Neuron (in vitro differentiated cells): Measurements from ENCODE around the gene PRR23A.

Experiments
- H2AFZ ChIP-seq: one replicate; pipeline ENCODE4 v1.6.1; 2013; ENCODE audit warnings: low read depth, mild to moderate bottlenecking, inconsistent platforms, low read length, moderate library complexity
- H3K27me3 ChIP-seq: one replicate; pipeline ENCODE4 v1.6.1; 2013; ENCODE audit warnings: low read length; ENCODE audit not compliant: insufficient read depth
- H3K36me3 ChIP-seq: one replicate; pipeline ENCODE4 v1.6.1; 2013; ENCODE audit warnings: low read length; ENCODE audit not compliant: insufficient read depth
- H3K4me1 ChIP-seq: one replicate; pipeline ENCODE4 v1.6.1; 2013; ENCODE audit warnings: low read length; ENCODE audit not compliant: insufficient read depth
- H3K4me3 ChIP-seq: 2 replicates; pipeline ENCODE4 v1.5.1; 2013; ENCODE audit warnings: mild to moderate bottlenecking, low read length, moderate library complexity
- H3K9me3 ChIP-seq: one replicate; pipeline ENCODE4 v1.6.1; 2013; ENCODE audit warnings: low read length

The PRR23A gene

DNA sequence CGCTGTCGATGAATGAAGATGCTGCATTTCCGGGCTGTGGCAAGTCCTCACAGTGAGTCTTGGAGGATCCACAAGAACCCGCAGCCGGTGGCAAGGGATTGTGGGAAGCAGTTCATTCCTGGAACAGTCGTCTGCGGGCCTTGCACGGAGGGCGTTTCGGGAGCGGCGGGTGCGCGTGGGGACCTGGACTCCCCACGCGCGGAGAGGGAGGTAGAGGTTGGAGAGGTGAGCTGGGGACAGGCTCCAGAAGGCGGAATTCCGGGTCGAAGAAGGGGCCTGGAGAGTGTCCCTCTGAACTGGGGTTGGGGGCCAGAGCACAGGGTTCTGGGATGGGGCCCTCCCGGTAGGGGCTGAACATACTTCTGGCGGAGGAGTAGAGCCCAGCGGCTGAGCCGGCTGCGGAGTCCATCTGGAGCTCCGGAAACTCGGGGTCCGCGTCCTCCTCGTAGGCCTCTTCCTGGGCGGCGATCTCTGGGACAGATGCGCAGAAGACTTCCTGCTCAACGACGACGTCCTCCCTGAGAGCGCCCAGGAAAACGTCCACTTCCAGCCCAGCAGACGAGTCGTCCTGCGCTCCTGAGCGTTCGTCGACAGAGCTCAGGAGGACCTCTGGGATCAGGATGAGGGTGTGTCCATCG lies 593 bp downstream of the PRR23A start:
- Histone ChIP-seq H2AFZ (no peak overlapping the region), H3K9me3 (no peaks in the 10 kb centered on the region), H3K27me3 (no peaks in the 10 kb centered on the region)

DNA sequence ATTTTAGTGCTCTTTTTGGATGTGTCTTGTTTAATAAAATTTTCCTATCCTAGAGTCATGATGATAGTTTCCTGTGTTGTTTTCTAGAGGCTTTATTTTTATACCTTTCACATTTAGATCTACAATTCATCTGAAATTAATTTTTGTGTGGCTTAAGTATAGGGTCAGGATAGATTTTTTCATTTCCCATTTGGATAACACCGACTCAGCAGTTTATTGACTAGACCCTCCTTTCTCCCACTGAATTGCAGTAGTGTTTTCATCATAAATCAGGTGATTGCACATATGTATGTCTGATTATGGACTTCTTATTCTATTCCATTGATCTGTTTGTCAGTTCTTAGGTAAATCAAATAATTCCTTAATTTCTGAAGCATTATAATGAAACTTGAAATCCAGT lies 10.4 kb downstream of the PRR23A start:
- Histone ChIP-seq H2AFZ (no peak overlapping the region), H3K4me1 (no peaks in the 10 kb centered on the region), H3K36me3 (no peaks in the 10 kb centered on the region)

More for the DNA sequence above, 593 bp downstream of the PRR23A start:
- H3K36me3 ChIP-seq, result no peaks in the 10 kb centered on the region
- H3K4me1 ChIP-seq, result no peaks in the 10 kb centered on the region
- H3K4me3 ChIP-seq, result no peak overlapping the region

DNA sequence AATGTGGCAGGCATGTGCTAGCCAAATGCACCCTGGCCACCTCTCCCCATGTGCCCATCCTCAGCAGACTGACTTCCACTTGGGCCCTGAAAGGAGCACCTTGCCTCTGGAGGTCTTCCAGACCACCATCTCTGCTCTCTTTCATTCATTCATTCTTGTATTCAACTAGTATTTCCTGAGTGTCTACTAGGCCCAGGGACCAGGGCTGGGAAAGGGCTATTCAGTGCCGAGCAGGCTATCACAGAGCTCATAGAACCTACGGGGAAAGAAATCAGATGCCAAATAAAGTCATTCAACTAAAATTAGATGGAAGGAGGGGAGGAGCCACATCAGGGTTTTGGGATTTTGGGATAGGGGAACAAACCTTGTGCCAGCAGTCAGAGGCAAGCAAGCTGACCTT lies 18.9 kb downstream of the PRR23A start:
- H3K36me3 ChIP-seq, result no peaks in the 10 kb centered on the region
- H2AFZ ChIP-seq, result no peak overlapping the region
- H3K9me3 ChIP-seq, result no peaks in the 10 kb centered on the region
- H3K4me3 ChIP-seq, result no peak overlapping the region
- no peaks in the 10 kb centered on the region for H3K4me1 ChIP-seq
- H3K27me3 ChIP-seq, result no peaks in the 10 kb centered on the region

More for the DNA sequence above, 10.4 kb downstream of the PRR23A start:
- no peaks in the 10 kb centered on the region for H3K9me3 ChIP-seq
- H3K27me3 ChIP-seq, result no peaks in the 10 kb centered on the region
- H3K4me3 ChIP-seq, result no peak overlapping the region

DNA sequence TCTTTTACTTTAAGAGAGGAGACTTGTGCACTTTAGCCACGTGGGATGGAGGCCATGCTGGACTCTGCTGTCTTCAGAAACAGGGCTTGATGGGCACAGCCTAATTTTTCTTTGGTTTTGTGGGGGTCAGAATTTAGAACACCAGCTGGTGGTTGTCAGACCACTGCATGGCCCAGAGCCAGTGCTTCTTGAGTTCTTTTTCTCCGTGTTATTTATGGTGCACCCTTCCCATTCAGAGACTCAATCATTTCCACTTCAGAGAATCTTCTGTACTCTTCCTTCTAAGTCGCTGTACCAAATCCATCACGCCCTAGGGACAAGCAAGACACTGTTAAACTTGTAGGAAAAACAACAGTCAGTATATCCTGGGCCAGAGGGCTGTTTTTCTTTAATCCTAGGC lies 20.1 kb downstream of the PRR23A start:
- Histone ChIP-seq H3K27me3 (no peaks in the 10 kb centered on the region), H3K9me3 (no peaks in the 10 kb centered on the region), H2AFZ (no peak overlapping the region), H3K36me3 (no peaks in the 10 kb centered on the region), H3K4me3 (no peak overlapping the region), H3K4me1 (no peaks in the 10 kb centered on the region)

DNA sequence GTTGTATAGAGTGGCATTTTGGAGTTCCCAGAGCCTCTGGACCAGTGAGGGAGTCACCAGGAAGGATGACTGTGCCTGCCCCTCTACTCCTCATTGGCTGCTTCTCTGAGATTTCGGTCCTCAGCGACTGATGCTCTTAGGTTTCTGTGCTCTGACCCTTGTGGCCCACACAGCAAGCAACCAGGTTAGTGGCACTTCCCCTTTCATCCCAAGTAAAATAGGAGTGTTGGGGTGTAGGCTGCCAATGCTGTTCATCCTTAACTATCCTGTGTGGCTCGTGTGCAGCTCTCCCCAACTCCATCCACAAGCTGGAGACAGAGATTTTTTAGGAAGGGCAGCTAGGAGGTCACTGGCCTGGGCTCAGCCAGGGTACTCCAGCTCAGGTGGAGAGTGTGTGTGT lies 21.3 kb downstream of the PRR23A start:
- no peaks in the 10 kb centered on the region for H3K4me1 ChIP-seq
- H3K4me3 ChIP-seq, result no peak overlapping the region
- H3K9me3 ChIP-seq, result no peaks in the 10 kb centered on the region
- H2AFZ ChIP-seq, result no peak overlapping the region
- H3K27me3 ChIP-seq, result no peaks in the 10 kb centered on the region
- H3K36me3 ChIP-seq, result no peaks in the 10 kb centered on the region

DNA sequence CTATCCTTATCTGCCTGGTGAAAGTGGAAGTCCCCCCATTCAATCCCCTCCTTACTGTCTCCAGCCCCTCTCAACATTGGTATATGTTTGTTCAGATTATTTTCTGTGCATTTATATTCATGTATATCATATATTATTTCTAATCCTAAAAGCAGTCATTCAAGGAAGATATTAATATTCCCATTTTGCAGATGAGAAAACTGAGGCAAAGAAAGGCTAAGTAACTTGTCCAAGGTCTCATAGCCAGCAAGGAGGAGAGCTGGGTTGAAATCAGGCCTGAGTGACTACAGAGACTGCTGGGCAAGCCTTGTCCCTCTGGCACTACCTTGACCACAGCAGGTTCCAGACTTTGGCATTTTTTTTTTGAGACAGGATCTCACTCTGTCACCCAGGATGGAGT lies 30.0 kb downstream of the PRR23A start:
- Histone ChIP-seq H3K4me3 (no peak overlapping the region), H3K36me3 (no peaks in the 10 kb centered on the region), H3K9me3 (no peaks in the 10 kb centered on the region), H2AFZ (no peak overlapping the region), H3K27me3 (no peaks in the 10 kb centered on the region), H3K4me1 (no peaks in the 10 kb centered on the region)

DNA sequence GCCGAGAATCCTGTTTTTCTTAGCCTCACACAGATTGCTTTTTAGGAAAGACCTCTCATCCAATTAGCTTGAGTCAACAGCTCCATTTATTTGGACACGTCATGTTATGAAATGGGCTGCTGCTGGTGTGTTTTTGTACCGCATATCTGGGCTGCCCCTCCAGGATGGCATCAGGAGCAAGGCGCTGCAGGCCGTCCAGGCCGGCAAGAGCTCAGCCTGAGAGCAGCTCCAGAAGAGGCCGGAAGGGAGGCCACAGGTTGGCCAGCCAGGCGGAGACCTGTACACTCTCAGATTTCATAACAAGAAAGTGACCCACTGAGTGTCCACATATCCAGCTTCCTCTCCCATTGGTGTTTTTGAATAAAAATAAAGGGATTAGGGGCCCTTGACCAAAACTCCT lies 30.7 kb downstream of the PRR23A start:
- Histone ChIP-seq H3K9me3 (no peaks in the 10 kb centered on the region), H3K4me1 (no peaks in the 10 kb centered on the region), H3K27me3 (no peaks in the 10 kb centered on the region), H3K36me3 (no peaks in the 10 kb centered on the region), H2AFZ (no peak overlapping the region), H3K4me3 (no peak overlapping the region)

DNA sequence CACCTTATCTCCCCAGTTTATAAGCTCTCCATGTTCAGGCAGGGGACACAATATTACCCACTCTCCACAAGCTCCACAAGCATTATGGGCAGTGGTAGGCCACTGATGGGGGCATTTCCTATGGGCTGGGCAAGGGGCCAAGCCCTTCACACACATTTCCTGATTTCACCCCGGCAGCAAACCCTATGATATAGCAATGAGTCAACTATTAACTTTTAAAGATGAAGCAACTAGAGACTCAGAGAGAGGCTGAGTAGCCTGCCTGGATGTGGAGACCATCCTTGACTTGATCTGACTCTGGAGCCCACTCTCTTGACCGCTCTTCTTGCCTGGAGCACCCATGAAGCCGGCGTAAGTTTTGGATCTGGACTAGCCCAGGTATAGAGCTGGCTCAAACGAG lies 31.6 kb downstream of the PRR23A start:
- Histone ChIP-seq H2AFZ (no peak overlapping the region), H3K27me3 (no peaks in the 10 kb centered on the region), H3K4me1 (no peaks in the 10 kb centered on the region), H3K36me3 (no peaks in the 10 kb centered on the region), H3K4me3 (no peak overlapping the region), H3K9me3 (no peaks in the 10 kb centered on the region)

DNA sequence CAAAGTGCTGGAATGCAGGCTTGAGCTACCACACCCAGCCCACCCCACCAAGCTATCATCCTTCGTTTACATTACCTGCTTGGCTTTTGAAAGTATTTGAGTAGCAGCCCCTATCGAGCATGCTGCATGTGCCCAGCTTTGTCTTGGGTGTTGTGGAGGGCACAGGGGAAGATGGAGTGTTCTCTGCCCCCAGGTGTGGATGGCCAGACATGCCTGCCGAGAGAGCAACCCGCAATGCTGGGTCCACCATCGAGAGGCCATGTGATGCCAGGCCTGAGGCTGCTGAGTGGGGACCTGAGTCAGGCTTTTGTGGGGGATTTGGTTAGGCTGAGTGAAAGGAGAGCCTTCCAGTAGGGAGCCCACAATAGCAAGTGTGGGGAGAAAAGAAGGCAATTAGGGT lies 33.1 kb downstream of the PRR23A start:
- Histone ChIP-seq H3K27me3 (no peaks in the 10 kb centered on the region), H3K4me3 (no peak overlapping the region), H3K9me3 (no peaks in the 10 kb centered on the region), H2AFZ (no peak overlapping the region), H3K4me1 (no peaks in the 10 kb centered on the region), H3K36me3 (no peaks in the 10 kb centered on the region)

DNA sequence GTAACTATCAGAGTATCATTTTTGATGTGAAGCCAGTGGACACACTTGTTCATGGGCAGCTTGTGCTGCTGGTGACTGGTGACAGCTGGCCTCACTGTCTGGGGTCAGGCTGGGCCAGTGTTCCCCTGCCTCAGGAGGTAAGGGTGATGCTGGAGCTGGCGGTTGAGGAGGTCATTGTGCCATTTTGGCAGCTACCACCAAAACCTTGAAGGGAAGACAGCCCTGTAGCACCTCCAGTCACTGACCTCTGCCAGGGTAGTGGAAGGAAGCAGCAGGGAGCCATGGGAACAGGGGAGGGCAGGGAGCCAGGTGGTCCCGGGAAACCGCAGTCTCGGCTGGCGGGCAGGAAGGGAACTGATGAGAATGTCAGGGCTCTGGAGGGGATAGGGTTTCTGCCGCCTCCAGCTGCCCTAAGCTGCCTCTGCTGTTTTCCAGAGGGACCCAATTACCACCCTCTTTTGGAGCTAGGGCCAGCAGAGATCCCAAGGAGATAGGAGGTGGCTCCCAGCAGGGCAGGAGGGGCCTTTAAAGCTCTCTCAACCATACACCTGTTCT lies 34.2 kb downstream of the PRR23A start:
- Histone ChIP-seq H3K36me3 (no peaks in the 10 kb centered on the region), H3K27me3 (no peaks in the 10 kb centered on the region), H3K4me3 (no peak overlapping the region), H2AFZ (no peak overlapping the region), H3K4me1 (no peaks in the 10 kb centered on the region), H3K9me3 (no peaks in the 10 kb centered on the region)

DNA sequence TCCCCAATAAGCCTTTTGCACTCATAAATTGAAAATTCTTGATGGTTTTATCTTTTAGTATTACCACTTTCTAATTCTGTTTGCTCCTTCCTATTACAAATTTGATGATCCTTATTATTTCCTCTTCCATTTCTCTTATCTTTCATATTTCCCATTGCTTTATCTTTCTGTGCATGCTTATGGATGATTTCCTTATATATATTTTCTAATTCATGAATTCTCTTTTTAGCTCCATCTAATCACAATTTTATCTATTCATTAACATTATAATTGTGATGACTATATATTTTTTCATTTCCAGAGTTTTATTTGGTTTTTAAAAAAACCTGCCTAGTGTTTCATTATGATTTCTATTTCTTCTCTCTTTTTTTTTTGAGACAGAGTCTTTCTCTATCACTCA lies 41.1 kb downstream of the PRR23A start:
- no peaks in the 10 kb centered on the region for H3K9me3 ChIP-seq
- no peaks in the 10 kb centered on the region for H3K36me3 ChIP-seq
- H2AFZ ChIP-seq, result no peak overlapping the region
- H3K4me3 ChIP-seq, result no peak overlapping the region
- H3K27me3 ChIP-seq, result no peaks in the 10 kb centered on the region
- no peaks in the 10 kb centered on the region for H3K4me1 ChIP-seq

DNA sequence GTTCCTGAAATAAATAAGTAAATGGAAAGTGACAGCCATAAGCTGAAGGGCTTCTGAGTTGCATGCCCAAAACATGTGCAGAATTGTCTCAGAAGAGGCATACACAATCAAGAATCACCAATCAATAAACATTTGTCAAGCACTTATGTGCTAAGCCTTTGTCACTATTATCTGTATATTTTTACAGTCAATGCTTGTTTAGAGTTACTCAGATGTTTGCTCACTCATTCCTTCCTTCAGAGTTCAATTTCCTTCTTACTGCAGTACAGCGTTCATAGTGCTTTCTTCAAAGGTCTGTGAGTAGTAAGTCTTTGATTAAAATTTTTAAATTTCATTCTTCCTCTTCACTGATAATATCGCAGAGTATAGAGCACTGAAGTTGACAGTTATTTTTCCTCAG lies 41.8 kb downstream of the PRR23A start:
- Histone ChIP-seq H3K4me3 (no peak overlapping the region), H2AFZ (no peak overlapping the region), H3K4me1 (no peaks in the 10 kb centered on the region), H3K9me3 (no peaks in the 10 kb centered on the region), H3K27me3 (peaks cover 3% of the 10 kb centered on the region), H3K36me3 (no peaks in the 10 kb centered on the region)

DNA sequence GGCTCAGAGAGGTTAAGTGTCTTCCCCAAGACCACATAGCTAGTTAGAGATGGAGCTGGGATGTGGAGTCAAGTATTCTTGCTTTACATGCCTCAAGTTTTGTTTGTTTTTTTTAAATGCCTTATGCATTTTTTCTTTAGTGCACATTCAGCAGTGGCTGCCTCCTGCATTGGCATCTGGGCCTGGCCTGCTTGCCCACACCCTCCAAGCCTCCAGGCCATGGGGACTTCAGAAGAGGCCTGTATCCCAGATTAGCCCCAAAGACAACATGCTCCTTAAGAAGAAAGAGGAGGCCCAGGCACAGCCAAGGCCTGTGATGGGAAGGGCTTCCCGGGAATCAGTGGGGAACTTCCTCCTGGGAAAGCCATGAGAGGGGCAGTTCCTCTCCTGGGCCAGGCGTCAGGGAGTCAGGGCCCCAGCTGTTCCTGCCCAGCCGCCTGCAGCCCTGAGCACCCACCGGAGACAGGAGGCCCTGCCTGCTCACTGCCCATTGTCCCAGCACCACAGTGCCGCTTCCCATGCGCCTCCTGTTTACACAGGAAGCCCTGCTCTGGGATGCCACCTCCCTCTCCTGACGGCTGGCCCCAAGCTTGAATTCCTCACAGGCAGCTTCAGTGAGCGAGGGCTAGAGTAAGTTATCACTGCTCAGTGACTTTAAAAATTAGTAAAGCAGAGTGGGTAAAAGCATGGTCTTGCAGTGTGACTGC lies 43.1 kb downstream of the PRR23A start:
- peaks cover 8% of the 10 kb centered on the region for H3K27me3 ChIP-seq
- no peaks in the 10 kb centered on the region for H3K36me3 ChIP-seq
- no peak overlapping the region for H3K4me3 ChIP-seq
- H3K9me3 ChIP-seq, result no peaks in the 10 kb centered on the region
- no peak overlapping the region for H2AFZ ChIP-seq
- no peaks in the 10 kb centered on the region for H3K4me1 ChIP-seq
